ENCODE results near the gene BRAF.
A peak's percentile ranks its signal among the peaks of the same experiment; 100 is the strongest.

BRAF gene

DNA sequence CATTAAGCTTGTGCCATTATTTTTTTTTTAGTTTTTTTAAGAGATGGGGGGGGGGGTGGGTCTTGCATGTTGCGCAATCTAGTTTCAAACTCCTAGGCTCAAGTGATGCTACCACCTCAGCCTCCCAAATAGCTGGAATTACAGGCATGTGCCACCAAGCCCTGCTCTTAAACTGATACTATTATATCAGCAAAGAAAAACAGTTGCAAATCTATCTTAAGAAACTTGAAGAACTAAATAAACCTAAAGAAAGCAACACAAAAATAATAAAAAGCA is 47.5 kb downstream of the BRAF start:
- TF ChIP-seq Cebpa-rat (IDR thresholded peaks at IDR 0.05) = peak in 5 of 11 experiments; percentile 46 to 78 (median 70); a peak in 8 of 22 replicates
- peaks cover 0 to 9% (median 6%) of the 10 kb centered on the region in 10 experiments; a peak in 10 of 20 replicates for H3K4me1 ChIP-seq
- peaks cover 0 to 57% (median 9%) of the 10 kb centered on the region in 11 experiments; a peak in 10 of 22 replicates for H4K20me1 ChIP-seq
- H3K9ac ChIP-seq = no peak overlapping the region
- H3K27me3 ChIP-seq = no peaks in the 10 kb centered on the region
- no peak overlapping the region for H3K27ac ChIP-seq
- peak overlapping the region in 1 of 11 experiments; percentile 16; a peak in 1 of 22 replicates for H3K4me2 ChIP-seq
- H3K36me3 ChIP-seq = peaks cover 24 to 56% (median 42%) of the 10 kb centered on the region in 11 experiments; a peak in 21 of 22 replicates
- no peak overlapping the region for H3K4me3 ChIP-seq
- H3K9me3 ChIP-seq (replicated peaks in 1 of 11) = peaks cover 20 to 75% (median 63%) of the 10 kb centered on the region in 11 experiments

DNA sequence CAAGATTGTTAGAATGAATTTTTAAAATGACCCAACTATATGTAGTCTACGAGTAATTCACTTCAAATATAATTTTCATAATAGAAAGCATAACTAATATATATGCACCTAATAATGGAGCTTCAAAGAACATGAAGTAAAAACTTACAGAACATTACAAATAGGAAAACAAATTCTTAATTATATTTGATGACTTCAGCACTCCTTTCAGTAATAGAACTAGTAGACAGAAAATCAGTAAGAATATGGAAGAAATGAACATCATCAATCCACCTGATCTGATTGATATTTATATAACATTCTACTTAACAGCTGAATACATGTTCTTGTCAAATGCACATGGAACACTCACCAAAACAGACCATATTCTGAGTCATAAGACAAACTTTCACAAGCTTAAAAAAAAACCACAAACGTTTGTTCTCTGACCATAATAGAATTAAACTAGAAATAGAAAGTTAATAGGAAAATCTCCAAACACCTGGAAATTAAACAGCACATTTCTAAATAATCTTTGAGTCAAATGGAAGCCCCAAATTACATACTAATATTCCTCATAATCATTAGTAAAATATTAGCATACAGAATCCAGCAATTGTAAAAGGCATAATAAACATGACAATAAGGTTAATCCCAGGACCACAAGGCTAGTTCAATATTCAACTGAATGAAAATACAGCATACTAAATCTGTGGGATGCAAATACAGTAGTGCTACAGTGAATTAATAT is 48.0 kb downstream of the BRAF start:
- Histone ChIP-seq H3K9me3 (replicated peaks in 1 of 11) (peaks cover 20 to 76% (median 65%) of the 10 kb centered on the region in 11 experiments), H3K4me3 (no peak overlapping the region), H3K4me1 (peaks cover 0 to 9% (median 6%) of the 10 kb centered on the region in 10 experiments; a peak in 10 of 20 replicates), H4K20me1 (peaks cover 0 to 55% (median 9%) of the 10 kb centered on the region in 11 experiments; a peak in 10 of 22 replicates), H3K9ac (no peak overlapping the region), H3K4me2 (peak overlapping the region in 3 of 11 experiments; percentile 8 to 28 (median 16); a peak in 6 of 22 replicates), H3K36me3 (peaks cover 24 to 56% (median 42%) of the 10 kb centered on the region in 11 experiments; a peak in 21 of 22 replicates), H3K27ac (no peak overlapping the region), H3K27me3 (no peaks in the 10 kb centered on the region)
- no peak for TF ChIP-seq Cebpa-rat (IDR thresholded peaks at IDR 0.05)

DNA sequence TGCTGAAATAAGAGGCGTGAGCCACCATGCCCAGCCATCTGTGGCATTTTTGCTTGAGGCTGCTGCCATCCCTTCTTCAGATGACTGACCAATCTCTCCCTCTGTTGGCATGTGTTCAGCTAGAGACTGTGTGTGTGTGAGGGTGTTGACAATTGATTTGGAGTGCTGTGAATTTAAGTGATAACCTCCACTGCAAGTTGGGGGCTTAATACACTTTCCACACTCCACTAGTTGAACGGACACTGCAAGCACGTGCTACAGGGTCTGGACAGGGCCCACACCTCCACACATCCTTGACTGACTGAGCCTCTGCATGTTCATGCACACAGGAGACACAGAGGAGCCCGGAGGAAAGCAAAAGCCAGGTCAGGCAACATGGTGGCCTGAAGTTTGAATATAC is 51.3 kb downstream of the BRAF start:
- H3K4me3 ChIP-seq = no peak overlapping the region
- H3K36me3 ChIP-seq = peaks cover 16 to 34% (median 28%) of the 10 kb centered on the region in 11 experiments; a peak in 20 of 22 replicates
- no peak for TF ChIP-seq Cebpa-rat (IDR thresholded peaks at IDR 0.05)
- H3K9ac ChIP-seq = no peak overlapping the region
- no peak overlapping the region for H3K27ac ChIP-seq
- H3K4me1 ChIP-seq = peaks cover 8 to 27% (median 19%) of the 10 kb centered on the region in 10 experiments; a peak in 19 of 20 replicates
- peaks cover 20 to 61% (median 50%) of the 10 kb centered on the region in 11 experiments for H3K9me3 ChIP-seq (replicated peaks in 1 of 11)
- peaks cover 0 to 65% (median 5%) of the 10 kb centered on the region in 11 experiments; a peak in 11 of 22 replicates for H4K20me1 ChIP-seq
- H3K4me2 ChIP-seq = no peak overlapping the region
- H3K27me3 ChIP-seq = no peaks in the 10 kb centered on the region

DNA sequence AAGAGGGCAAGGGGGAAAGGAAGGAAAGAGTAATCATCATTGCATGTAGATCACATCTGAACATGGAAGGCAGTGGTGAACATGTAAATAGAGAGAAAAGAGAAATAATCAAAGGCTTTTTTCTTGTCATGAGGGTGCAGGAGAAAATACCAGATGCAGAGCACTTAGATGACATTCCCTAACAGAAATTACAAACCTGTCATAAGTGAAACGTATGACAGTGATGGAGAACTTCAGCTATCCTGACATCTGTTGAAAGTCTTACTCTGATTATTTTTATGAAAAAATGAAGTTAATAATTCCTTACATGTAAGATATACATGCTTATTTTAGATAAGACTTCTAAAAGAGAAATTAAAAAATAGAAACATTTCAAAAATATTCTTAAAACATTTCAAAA is 54.7 kb downstream of the BRAF start:
- TF ChIP-seq Cebpa-rat (IDR thresholded peaks at IDR 0.05) = no peak
- no peak overlapping the region for H3K27ac ChIP-seq
- peaks cover 12 to 45% (median 38%) of the 10 kb centered on the region in 11 experiments for H3K9me3 ChIP-seq (replicated peaks in 1 of 11)
- H3K4me2 ChIP-seq = peak overlapping the region in 4 of 11 experiments; percentile 19 to 48 (median 32); a peak in 3 of 22 replicates
- H4K20me1 ChIP-seq = peaks cover 0 to 80% (median 15%) of the 10 kb centered on the region in 11 experiments; a peak in 11 of 22 replicates
- no peak overlapping the region for H3K4me3 ChIP-seq
- no peaks in the 10 kb centered on the region for H3K27me3 ChIP-seq
- peaks cover 16 to 42% (median 25%) of the 10 kb centered on the region in 11 experiments; a peak in 20 of 22 replicates for H3K36me3 ChIP-seq
- no peak overlapping the region for H3K9ac ChIP-seq
- H3K4me1 ChIP-seq = peaks cover 8 to 20% (median 13%) of the 10 kb centered on the region in 10 experiments; a peak in 18 of 20 replicates

DNA sequence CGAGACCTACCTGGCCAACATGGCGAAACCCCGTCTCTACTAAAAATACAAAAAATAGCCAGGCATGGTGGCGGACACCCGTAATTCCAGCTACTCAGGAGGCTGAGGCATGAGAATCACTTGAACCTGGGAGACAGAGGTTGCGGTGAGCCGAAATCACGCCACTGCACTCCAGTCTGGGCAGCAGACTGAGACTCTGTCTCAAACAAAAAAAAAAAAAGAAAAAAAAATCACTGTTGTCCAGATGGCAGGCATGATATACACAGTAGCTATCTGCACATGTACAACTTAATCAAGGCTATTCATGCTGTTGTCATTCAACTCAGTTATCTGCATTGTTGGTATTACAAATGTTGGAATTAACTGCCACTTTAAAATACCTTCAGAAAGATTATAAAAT is 55.3 kb downstream of the BRAF start:
- H3K27me3 ChIP-seq = no peaks in the 10 kb centered on the region
- no peak overlapping the region for H3K4me2 ChIP-seq
- H4K20me1 ChIP-seq = peaks cover 0 to 85% (median 15%) of the 10 kb centered on the region in 11 experiments; a peak in 11 of 22 replicates
- peaks cover 8 to 20% (median 13%) of the 10 kb centered on the region in 10 experiments; a peak in 18 of 20 replicates for H3K4me1 ChIP-seq
- peaks cover 10 to 37% (median 24%) of the 10 kb centered on the region in 11 experiments; a peak in 20 of 22 replicates for H3K36me3 ChIP-seq
- H3K4me3 ChIP-seq = no peak overlapping the region
- H3K9me3 ChIP-seq (replicated peaks in 1 of 11) = peaks cover 7 to 45% (median 38%) of the 10 kb centered on the region in 11 experiments
- H3K9ac ChIP-seq = no peak overlapping the region
- TF ChIP-seq Cebpa-rat (IDR thresholded peaks at IDR 0.05) = no peak
- no peak overlapping the region for H3K27ac ChIP-seq

DNA sequence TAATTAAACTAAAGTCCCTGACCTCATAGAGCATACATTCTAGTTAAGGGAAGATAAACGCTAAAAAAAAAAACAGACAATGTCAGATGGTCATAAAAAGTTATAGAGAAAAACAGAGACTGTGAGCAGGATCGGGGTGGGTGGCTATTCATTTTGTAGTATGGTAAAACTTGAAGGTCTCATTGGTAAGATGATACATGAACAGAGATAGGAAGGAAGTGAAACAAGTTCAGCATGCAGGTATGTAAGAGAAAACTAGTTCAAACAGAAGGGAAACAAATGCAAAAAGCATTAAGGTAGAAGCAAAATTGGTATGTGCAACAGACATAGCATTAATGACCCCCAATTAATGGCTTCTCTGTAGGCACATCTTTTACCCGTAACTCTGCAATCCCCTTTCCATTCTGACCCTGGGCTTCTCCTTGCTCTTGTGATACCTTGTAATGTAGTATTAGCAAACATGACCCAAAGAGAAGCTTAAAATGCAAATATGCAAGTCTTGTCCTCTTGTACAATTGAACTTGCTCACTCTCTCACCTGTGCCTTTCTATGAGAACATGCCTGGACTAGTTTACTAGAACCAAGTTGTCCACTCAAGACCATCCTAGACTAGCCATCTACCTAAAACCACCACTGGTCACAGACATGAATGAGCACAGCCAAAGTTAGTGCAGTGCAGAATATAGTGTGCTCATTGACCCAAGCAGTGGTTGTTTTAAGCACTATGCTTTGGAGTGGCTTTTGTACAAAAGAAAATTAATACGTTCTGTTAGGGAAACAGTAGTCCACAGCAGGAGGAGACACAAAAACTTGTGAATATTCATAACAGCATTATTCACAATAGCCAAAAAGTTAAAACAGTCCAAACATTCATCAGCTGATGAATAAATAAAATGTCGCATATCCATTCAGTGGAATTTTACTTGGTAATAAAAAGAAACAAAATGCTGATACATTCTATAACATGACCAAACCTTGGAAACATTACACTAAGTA is 57.0 kb downstream of the BRAF start:
- H3K4me1 ChIP-seq = peaks cover 8 to 20% (median 13%) of the 10 kb centered on the region in 10 experiments; a peak in 18 of 20 replicates
- H3K36me3 ChIP-seq = peaks cover 7 to 31% (median 21%) of the 10 kb centered on the region in 11 experiments; a peak in 16 of 22 replicates
- peaks cover 0 to 38% (median 27%) of the 10 kb centered on the region in 11 experiments; a peak in 13 of 22 replicates for H3K9me3 ChIP-seq (replicated peaks in 1 of 11)
- peaks cover 0 to 89% (median 20%) of the 10 kb centered on the region in 11 experiments; a peak in 12 of 22 replicates for H4K20me1 ChIP-seq
- H3K9ac ChIP-seq = no peak overlapping the region
- no peak overlapping the region for H3K27ac ChIP-seq
- TF ChIP-seq Cebpa-rat (IDR thresholded peaks at IDR 0.05) = no peak
- H3K27me3 ChIP-seq = no peaks in the 10 kb centered on the region
- H3K4me3 ChIP-seq = no peak overlapping the region
- no peak overlapping the region for H3K4me2 ChIP-seq

DNA sequence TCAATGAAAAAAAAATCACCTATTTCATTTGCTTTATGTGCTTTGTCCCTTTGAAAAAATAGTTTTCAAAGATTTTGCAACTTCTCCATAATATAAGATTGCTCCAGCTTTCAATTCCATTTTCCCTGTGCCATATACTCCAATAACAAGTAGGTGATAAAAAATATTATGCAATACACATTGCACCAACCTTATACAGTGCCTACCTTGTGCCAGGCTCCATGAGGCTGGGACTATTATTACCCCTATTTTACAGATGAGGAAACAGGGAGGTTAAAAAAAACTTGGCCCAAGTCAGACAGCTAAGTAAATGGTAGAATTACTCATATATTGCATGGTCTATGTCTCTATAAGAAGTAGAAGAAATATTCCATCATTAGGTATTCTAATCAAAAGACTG is 57.8 kb downstream of the BRAF start:
- TF ChIP-seq Cebpa-rat (IDR thresholded peaks at IDR 0.05) = no peak
- peaks cover 5 to 34% (median 17%) of the 10 kb centered on the region in 11 experiments; a peak in 16 of 22 replicates for H3K36me3 ChIP-seq
- peaks cover 0 to 92% (median 28%) of the 10 kb centered on the region in 11 experiments; a peak in 12 of 22 replicates for H4K20me1 ChIP-seq
- H3K4me1 ChIP-seq = peaks cover 8 to 20% (median 13%) of the 10 kb centered on the region in 10 experiments; a peak in 18 of 20 replicates
- H3K9ac ChIP-seq = no peak overlapping the region
- no peaks in the 10 kb centered on the region for H3K27me3 ChIP-seq
- H3K4me2 ChIP-seq = no peak overlapping the region
- peaks cover 0 to 36% (median 26%) of the 10 kb centered on the region in 11 experiments; a peak in 13 of 22 replicates for H3K9me3 ChIP-seq (replicated peaks in 1 of 11)
- no peak overlapping the region for H3K27ac ChIP-seq
- H3K4me3 ChIP-seq = no peak overlapping the region

DNA sequence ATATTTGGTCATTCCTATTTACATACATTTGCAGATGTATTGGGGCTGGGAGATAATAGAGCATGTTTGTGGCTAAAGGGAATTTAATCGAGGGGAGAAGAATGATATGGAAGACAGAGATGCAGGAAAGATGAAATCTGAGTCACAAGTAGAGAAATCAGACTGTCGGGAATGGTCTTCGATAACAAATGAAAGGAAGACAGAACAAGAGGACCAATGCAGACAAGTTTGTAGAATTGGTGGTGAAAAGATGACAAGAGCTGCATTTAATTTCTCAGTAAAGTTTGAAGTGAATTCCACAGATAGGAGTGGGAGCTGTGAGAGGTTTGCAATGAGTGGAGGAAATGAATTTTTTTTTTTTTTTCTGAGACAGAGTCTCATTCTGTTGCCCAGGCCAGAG is 60.0 kb downstream of the BRAF start:
- Histone ChIP-seq H3K27ac (no peak overlapping the region), H3K36me3 (peaks cover 5 to 34% (median 17%) of the 10 kb centered on the region in 11 experiments; a peak in 16 of 22 replicates), H3K27me3 (no peaks in the 10 kb centered on the region), H3K9me3 (replicated peaks in 1 of 11) (peaks cover 0 to 26% (median 14%) of the 10 kb centered on the region in 11 experiments; a peak in 7 of 22 replicates), H4K20me1 (peaks cover 0 to 98% (median 41%) of the 10 kb centered on the region in 11 experiments; a peak in 12 of 22 replicates), H3K9ac (no peak overlapping the region), H3K4me3 (no peak overlapping the region), H3K4me2 (no peak overlapping the region), H3K4me1 (peaks cover 0 to 5% (median under 1%) of the 10 kb centered on the region in 10 experiments; a peak in 8 of 20 replicates)
- TF ChIP-seq Cebpa-rat (IDR thresholded peaks at IDR 0.05) = no peak
